Measurements from ENCODE around the gene HES3.

The HES3 gene

GRCh38 chr1:6254691-6255090 is 10.7 kb downstream of the HES3 start:
- TF ChIP-seq, protein P1, sequence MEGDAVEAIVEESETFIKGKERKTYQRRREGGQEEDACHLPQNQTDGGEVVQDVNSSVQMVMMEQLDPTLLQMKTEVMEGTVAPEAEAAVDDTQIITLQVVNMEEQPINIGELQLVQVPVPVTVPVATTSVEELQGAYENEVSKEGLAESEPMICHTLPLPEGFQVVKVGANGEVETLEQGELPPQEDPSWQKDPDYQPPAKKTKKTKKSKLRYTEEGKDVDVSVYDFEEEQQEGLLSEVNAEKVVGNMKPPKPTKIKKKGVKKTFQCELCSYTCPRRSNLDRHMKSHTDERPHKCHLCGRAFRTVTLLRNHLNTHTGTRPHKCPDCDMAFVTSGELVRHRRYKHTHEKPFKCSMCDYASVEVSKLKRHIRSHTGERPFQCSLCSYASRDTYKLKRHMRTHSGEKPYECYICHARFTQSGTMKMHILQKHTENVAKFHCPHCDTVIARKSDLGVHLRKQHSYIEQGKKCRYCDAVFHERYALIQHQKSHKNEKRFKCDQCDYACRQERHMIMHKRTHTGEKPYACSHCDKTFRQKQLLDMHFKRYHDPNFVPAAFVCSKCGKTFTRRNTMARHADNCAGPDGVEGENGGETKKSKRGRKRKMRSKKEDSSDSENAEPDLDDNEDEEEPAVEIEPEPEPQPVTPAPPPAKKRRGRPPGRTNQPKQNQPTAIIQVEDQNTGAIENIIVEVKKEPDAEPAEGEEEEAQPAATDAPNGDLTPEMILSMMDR (IDR thresholded peaks at IDR 0.05): no peak
- no peak for TF ChIP-seq ZFX (IDR thresholded peaks at IDR 0.05; ENCODE audit: borderline replicate concordance)

DNA sequence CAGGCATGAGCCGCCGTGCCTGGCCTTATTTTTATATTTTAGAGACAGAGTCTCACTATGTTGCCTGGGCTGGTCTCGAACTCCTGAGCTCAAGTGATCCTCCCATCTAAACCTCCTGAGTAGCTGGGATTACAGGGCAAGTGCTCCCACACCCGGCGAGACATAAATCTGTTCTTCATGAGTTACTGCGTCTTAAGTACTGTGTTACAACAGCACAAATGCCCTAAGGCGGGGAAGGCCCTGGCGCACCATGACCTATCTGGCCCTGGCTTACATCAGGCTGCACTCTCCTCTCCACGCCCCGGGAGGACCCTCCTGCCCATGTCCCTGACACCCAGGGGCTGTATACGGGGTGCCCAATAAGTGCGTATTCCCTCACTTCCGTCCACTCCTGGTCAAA is 12.7 kb downstream of the HES3 start:
- TF ChIP-seq, protein P1 (IDR thresholded peaks at IDR 0.05): no peak
- TF ChIP-seq ZFX (IDR thresholded peaks at IDR 0.05; ENCODE audit: borderline replicate concordance): no peak
- H3K27ac ChIP-seq: no peak overlapping the region

More at GRCh38 chr1:6254691-6255090, 10.7 kb downstream of the HES3 start:
- H3K27ac ChIP-seq: no peak overlapping the region

DNA sequence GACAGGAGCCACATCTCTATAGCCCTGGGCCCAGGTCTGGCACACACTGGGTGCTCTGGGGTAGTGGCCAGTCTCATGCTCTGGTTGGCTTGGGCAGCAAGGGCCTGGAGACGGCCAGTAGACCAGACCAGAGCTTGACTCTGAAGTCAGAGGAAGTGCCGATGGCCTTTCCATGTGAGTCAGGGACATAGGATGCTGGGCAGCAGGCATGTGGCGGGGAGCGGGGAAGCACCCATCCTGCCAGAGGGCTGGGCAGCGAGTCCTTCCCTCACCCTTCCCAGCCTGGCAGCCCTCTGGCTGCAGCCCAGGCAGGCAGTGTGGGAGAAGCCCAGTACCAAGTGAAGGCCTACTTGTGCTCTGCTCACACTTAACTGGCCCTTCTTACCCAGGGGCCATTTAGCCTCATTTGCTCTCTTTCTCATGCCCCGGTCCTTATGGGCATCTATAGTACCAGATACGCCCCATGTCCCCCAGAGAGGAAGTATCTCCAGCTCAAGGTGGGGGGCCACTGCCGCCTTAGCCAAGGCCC is 13.6 kb downstream of the HES3 start:
- H3K27ac ChIP-seq: no peak overlapping the region
- TF ChIP-seq ZFX (IDR thresholded peaks at IDR 0.05; ENCODE audit: borderline replicate concordance): no peak
- TF ChIP-seq, protein P1 (IDR thresholded peaks at IDR 0.05): no peak

DNA sequence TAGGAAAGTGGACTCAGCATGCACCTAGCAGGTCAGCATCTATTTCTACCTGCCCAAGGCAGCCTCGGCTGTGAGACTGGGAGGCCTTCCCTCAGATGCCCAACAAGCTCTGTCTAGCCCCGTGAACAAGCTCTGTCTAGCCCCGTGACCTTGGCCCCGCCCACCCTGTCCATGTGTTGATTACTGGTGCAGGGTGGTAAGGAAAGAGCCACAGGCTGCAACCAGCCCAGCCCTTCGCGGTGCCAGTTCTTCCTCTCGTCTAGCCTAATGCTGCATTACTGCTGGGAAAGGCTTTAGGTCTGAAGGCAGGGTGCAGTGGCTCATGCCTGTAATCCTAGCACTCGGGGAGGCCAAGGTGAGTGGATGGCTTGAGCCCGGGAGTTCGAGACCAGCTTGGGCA is 14.7 kb downstream of the HES3 start:
- TF ChIP-seq, protein P1 (IDR thresholded peaks at IDR 0.05): no peak
- no peak for TF ChIP-seq ZFX (IDR thresholded peaks at IDR 0.05; ENCODE audit: borderline replicate concordance)
- no peak overlapping the region for H3K27ac ChIP-seq

GRCh38 chr1:6259491-6260362 is 15.7 kb downstream of the HES3 start:
- TF ChIP-seq, protein P1 (IDR thresholded peaks at IDR 0.05): no peak
- no peak for TF ChIP-seq ZFX (IDR thresholded peaks at IDR 0.05; ENCODE audit: borderline replicate concordance)
- H3K27ac ChIP-seq: no peak overlapping the region

GRCh38 chr1:6260433-6260934 is 16.5 kb downstream of the HES3 start:
- no peak for TF ChIP-seq ZFX (IDR thresholded peaks at IDR 0.05; ENCODE audit: borderline replicate concordance)
- TF ChIP-seq, protein P1 (IDR thresholded peaks at IDR 0.05): no peak
- H3K27ac ChIP-seq: no peak overlapping the region
